ENCODE measurements around the gene RBL2. TPM values are rescaled to one million over a fixed set of nuclear protein-coding genes. Genes with fewer than 3 reads are reported as not detected.
A peak's percentile ranks its signal among the peaks of the same experiment; 100 is the strongest.

The RBL2 gene
- total and polyA plus RNA-seq, 8 donors: 27.6 to 60.6 (median 40.3) TPM

DNA sequence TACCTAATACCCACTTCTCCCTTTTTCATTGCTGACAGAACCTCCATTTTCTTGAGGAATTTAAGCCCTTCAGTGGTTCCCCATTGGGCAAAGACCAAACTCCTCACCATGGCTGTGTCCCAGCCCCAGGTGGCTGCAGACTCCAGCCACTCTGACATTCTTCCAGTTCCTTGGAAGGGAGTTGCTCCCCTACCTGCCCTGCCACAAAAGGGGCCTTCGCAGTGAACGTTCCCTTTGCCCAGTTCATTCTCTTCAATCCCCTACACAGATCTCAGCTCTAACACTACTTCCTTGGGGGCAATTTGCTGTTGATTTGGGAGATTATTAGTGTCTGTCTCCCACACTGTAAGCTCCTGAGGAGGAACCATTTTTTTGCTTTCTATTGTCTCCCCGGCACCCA lies 72.0 kb downstream of the RBL2 start:
- FAIRE-seq: no peak
- no peak for ATAC-seq
- DNase-seq: no peak

DNA sequence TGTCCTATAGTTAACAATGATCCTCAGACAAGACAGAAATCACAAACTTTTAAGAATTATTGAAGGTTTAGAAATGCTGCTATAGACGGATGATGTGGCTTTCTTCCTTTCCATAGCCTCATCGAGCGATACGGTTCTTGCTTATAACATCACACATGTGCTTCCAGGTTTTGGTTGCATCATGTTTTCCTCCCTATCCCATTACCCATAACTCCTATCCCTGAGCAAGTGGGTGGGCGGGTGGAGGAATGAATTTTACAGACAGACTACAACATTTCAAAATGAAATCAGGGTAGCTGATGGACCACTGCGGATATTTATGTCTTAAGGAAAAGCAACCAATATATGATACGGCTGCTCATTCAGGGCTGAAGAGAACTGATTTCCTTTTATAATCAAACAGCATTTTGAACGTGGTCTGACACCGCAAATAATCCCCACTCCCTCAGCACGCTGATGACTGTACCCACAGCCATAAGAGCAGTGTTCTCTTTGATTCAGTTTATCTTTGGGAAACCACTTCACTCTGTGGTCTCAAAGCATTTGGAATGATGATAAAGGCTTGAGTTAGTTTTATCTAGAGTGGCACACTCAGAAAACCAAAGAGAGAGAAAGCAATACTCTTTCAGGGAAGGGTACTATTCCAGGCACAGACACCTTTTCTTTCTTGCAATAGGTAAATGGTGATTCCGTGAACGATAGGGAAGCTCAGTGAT lies 73.4 kb downstream of the RBL2 start:
- H3K4me1 ChIP-seq: peaks cover 16 to 22% (median 20%) of the 10 kb centered on the region in 3 donors
- FAIRE-seq: no peak
- TF ChIP-seq, protein P1, sequence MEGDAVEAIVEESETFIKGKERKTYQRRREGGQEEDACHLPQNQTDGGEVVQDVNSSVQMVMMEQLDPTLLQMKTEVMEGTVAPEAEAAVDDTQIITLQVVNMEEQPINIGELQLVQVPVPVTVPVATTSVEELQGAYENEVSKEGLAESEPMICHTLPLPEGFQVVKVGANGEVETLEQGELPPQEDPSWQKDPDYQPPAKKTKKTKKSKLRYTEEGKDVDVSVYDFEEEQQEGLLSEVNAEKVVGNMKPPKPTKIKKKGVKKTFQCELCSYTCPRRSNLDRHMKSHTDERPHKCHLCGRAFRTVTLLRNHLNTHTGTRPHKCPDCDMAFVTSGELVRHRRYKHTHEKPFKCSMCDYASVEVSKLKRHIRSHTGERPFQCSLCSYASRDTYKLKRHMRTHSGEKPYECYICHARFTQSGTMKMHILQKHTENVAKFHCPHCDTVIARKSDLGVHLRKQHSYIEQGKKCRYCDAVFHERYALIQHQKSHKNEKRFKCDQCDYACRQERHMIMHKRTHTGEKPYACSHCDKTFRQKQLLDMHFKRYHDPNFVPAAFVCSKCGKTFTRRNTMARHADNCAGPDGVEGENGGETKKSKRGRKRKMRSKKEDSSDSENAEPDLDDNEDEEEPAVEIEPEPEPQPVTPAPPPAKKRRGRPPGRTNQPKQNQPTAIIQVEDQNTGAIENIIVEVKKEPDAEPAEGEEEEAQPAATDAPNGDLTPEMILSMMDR (IDR thresholded peaks at IDR 0.05): no peak
- WGBS, 2 donors: 77 to 84% methylated on average over 12 of the region's 12 CpGs
- H3K36me3 ChIP-seq: no peaks in the 10 kb centered on the region
- H3K9me3 ChIP-seq: no peaks in the 10 kb centered on the region
- H3K27me3 ChIP-seq: no peaks in the 10 kb centered on the region
- no peak overlapping the region for H3K27ac ChIP-seq
- no peak for ATAC-seq
- intact Hi-C loops (cut with DNase I): no loop called here
- DNase-seq: no peak
- H3K4me3 ChIP-seq: no peak overlapping the region

More for the DNA sequence above, 72.0 kb downstream of the RBL2 start:
- TF ChIP-seq, protein P1 (IDR thresholded peaks at IDR 0.05): no peak
- H3K9me3 ChIP-seq: no peaks in the 10 kb centered on the region
- H3K4me1 ChIP-seq: peaks cover 6 to 20% (median 19%) of the 10 kb centered on the region in 3 donors
- H3K27me3 ChIP-seq: no peaks in the 10 kb centered on the region
- 78 to 88% methylated on average over 3 of the region's 3 CpGs for WGBS, 2 donors
- no peaks in the 10 kb centered on the region for H3K36me3 ChIP-seq
- no peak overlapping the region for H3K27ac ChIP-seq
- no peak overlapping the region for H3K4me3 ChIP-seq
- intact Hi-C loops (cut with DNase I): no loop called here

DNA sequence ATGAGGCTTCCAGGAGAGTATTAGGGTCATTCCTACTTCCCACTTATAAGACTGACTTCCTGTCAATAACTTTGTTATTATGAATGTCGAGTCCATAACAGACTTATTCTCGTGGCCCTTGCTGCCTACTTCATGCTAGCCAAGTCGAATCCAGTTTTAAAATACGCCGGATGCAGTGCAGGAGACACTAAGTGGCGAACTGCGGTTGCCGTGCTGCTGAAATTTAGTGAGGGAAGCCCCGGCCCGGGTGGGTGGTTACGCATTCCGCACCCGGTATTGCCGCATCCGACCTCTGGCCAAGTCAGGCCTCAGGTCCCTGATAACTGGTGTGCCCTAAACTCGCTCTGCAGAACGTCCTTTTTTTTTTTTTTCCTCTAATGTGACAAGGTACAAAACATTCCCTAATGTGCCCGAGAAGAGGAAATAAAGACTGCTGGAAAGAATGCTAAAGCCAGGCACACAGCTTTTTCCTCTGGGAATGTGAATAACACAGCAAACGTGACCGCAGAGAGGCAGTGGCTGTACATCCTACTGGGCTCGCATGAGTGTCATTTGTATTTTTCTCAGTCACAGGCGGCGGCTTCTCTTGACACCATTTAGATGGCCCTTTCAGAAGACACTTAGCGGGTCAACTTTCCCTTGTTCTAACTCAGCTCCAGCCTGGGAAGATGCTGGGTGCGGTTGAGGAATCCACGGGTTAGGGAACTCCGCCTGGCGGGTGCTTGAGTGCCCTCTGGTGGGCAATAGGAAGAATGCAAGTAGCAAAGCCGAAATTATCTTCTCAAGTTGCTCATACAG lies 75.8 kb downstream of the RBL2 start:
- Histone ChIP-seq H3K4me3 (no peak overlapping the region), H3K4me1 (peaks cover 15 to 16% (median 15%) of the 10 kb centered on the region in 3 donors), H3K36me3 (no peaks in the 10 kb centered on the region), H3K27me3 (no peaks in the 10 kb centered on the region), H3K27ac (peak overlapping the region in 2 of 4 donors; percentile 69 to 77), H3K9me3 (no peaks in the 10 kb centered on the region)
- 35 to 39% methylated on average over 29 of the region's 29 CpGs for WGBS, 2 donors
- intact Hi-C loops (cut with DNase I): no loop called here
- DNase-seq: peak in 5 of 6 donors; percentile 35 to 63 (median 48)
- FAIRE-seq: no peak
- peak; percentile 79 to 91 (median 83) for ATAC-seq
- TF ChIP-seq, protein P1 (IDR thresholded peaks at IDR 0.05): peak; percentile 87 to 96 (median 92)

DNA sequence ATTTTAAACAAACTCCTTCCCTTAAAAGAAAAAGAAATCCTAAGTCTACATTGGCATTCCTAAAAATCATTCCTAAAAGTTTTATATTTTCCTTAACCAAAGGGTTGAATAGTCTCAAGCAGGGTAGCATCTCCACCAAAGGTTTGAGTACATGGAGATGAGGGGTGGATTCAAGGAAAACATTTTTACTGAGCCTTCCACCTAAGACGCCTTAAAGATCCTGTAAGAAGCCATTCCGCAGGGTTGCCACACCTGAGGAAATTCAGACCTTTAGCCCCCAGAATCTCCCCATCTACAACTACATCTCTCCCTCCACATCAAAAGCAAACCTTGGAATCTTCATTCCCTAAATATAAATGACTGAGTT lies 76.4 kb downstream of the RBL2 start:
- Histone ChIP-seq H3K27me3 (no peaks in the 10 kb centered on the region), H3K4me1 (peaks cover 15 to 16% (median 15%) of the 10 kb centered on the region in 3 donors), H3K9me3 (no peaks in the 10 kb centered on the region), H3K36me3 (no peaks in the 10 kb centered on the region), H3K4me3 (no peak overlapping the region), H3K27ac (peak overlapping the region in 3 of 4 donors; percentile 20 to 77 (median 69))
- TF ChIP-seq, protein P1 (IDR thresholded peaks at IDR 0.05): no peak
- no peak for DNase-seq
- intact Hi-C loops (cut with DNase I): no loop called here
- 12 to 25% methylated on average over 2 of the region's 2 CpGs for WGBS, 2 donors
- peak in 3 of 4 donors; percentile 1 to 2 (median 1) for ATAC-seq
- no peak for FAIRE-seq
